ENCODE data around the gene HEXD. TPM values are rescaled to one million over a fixed set of nuclear protein-coding genes. Genes with fewer than 3 reads are reported as not detected.

The HEXD gene
- total and polyA plus RNA-seq, 2 of the 8 experiments (the other 6 are each of a cell fraction or from before 2014, with no cell fraction given), result 20.6 to 21.8 TPM

GRCh38 chr17:82390015-82390859 lies 27.9 kb upstream of the HEXD start (continued):
- TF ChIP-seq ATF3 (IDR thresholded peaks at IDR 0.05; ENCODE audit: insufficient read depth, low read depth, low read length) (no peak), SP1 (IDR thresholded peaks at IDR 0.05; ENCODE audit: low read depth, low read length) (no peak), TBP (IDR thresholded peaks at IDR 0.05; ENCODE audit: low read depth, low read length) (no peak)
